CD14-positive monocyte (primary cell): ENCODE data around the gene PCDHGB6. TPM values are rescaled to one million over a fixed set of nuclear protein-coding genes. Genes with fewer than 3 reads are reported as not detected.

ENCODE experiments used
- DNase-seq, 3 donors: peaks; one replicate each; pipeline ENCODE4 v3.0.0-alpha.2; 2011 to 2022
- H2AFZ ChIP-seq: 2 replicates; pipeline ENCODE4 v1.6.0; 2012; ENCODE audit warnings: mild to moderate bottlenecking, low read depth, low read length, inconsistent platforms; ENCODE audit not compliant: insufficient read depth, poor library complexity, severe bottlenecking
- H3K27ac ChIP-seq, 2 donors: 1 replicate in 1 of 2; 2 replicates in 1 of 2; pipeline ENCODE4 v1.5.1; 2012 to 2013; ENCODE audit warnings: low read length in 2 of 2, control low read depth in 1 of 2, inconsistent platforms in 1 of 2, low read depth in 1 of 2, mild to moderate bottlenecking in 1 of 2
- H3K27me3 ChIP-seq, 2 donors: one replicate each; pipeline versions ENCODE4 v1.6.0 to v1.6.1; 2011 to 2013; ENCODE audit warnings: low read length in 2 of 2; ENCODE audit not compliant: control insufficient read depth in 2 of 2, insufficient read depth in 2 of 2
- H3K36me3 ChIP-seq, 2 donors: replicated peaks in 1 of 2; 1 replicate in 1 of 2; 2 replicates in 1 of 2; pipeline versions ENCODE4 v1.5.1 to v1.6.1; 2012 to 2013; ENCODE audit warnings: low read length in 2 of 2, control low read depth in 1 of 2, inconsistent platforms in 1 of 2, mild to moderate bottlenecking in 1 of 2; ENCODE audit not compliant: insufficient read depth in 2 of 2, control insufficient read depth in 1 of 2
- H3K4me1 ChIP-seq, 2 donors: 1 replicate in 1 of 2; 2 replicates in 1 of 2; pipeline versions ENCODE4 v1.5.1 to v1.6.1; 2012 to 2013; ENCODE audit warnings: low read length in 2 of 2, control low read depth in 1 of 2, inconsistent platforms in 1 of 2, mild to moderate bottlenecking in 1 of 2, moderate library complexity in 1 of 2; ENCODE audit not compliant: insufficient read depth in 2 of 2, control insufficient read depth in 1 of 2
- H3K4me2 ChIP-seq: replicated peaks from 2 replicates; pipeline ENCODE3; 2012; ENCODE audit warnings: low read length, moderate library complexity, mild to moderate bottlenecking; ENCODE audit not compliant: poor library complexity, severe bottlenecking; ENCODE audit errors: extremely low read depth
- H3K4me3 ChIP-seq, 3 experiments: fragments of 200-600 bp in 1 of 3; sonication (generic) in 1 of 3; replicated peaks in 1 of 3; 1 replicate in 2 of 3; 2 replicates in 1 of 3; pipeline ENCODE4 v1.5.1; 2011 to 2013; ENCODE audit warnings: low read length in 3 of 3, mild to moderate bottlenecking in 3 of 3, control low read depth in 2 of 3, low read depth in 2 of 3, inconsistent platforms in 1 of 3, moderate library complexity in 1 of 3
- H3K79me2 ChIP-seq: 2 replicates; pipeline ENCODE4 v1.6.0; 2012; ENCODE audit warnings: mild to moderate bottlenecking, control low read depth, inconsistent platforms, low read length, moderate library complexity; ENCODE audit not compliant: insufficient read depth
- H3K9ac ChIP-seq: 2 replicates; pipeline ENCODE4 v1.6.0; 2017; ENCODE audit warnings: low read length, mild to moderate bottlenecking; ENCODE audit not compliant: insufficient read depth, poor library complexity, severe bottlenecking
- H3K9me3 ChIP-seq, 2 donors: replicated peaks in 1 of 2; 1 replicate in 1 of 2; 2 replicates in 1 of 2; pipeline versions ENCODE4 v1.5.1 to v1.6.1; 2012 to 2013; ENCODE audit warnings: low read length in 2 of 2, control low read depth in 1 of 2; ENCODE audit not compliant: control insufficient read depth in 1 of 2, insufficient read depth in 1 of 2
- H4K20me1 ChIP-seq: 2 replicates; pipeline ENCODE4 v1.6.0; 2012; ENCODE audit warnings: mild to moderate bottlenecking, low read length, control low read depth, moderate library complexity; ENCODE audit not compliant: insufficient read depth
- H3K27ac Mint-ChIP-seq, 7 donors: one replicate each; pipeline ENCODE4 v1.8.0; 2020; ENCODE audit warnings: mild to moderate bottlenecking in 7 of 7, mixed read lengths in 7 of 7, moderate library complexity in 6 of 7, inconsistent platforms in 2 of 7
- H3K27me3 Mint-ChIP-seq, 3 donors: one replicate each; pipeline ENCODE4 v1.8.0; 2021 to 2022; ENCODE audit warnings: low read depth in 3 of 3, mild to moderate bottlenecking in 3 of 3, mixed read lengths in 3 of 3, moderate library complexity in 3 of 3, inconsistent platforms in 1 of 3
- H3K36me3 Mint-ChIP-seq, 2 donors: one replicate each; pipeline ENCODE4 v1.8.0; 2020; ENCODE audit warnings: mixed read lengths in 2 of 2, inconsistent platforms in 1 of 2, mild to moderate bottlenecking in 1 of 2
- H3K4me1 Mint-ChIP-seq: one replicate; pipeline ENCODE4 v1.8.0; 2020; ENCODE audit warnings: mild to moderate bottlenecking, mixed read lengths
- H3K4me3 Mint-ChIP-seq, 2 donors: one replicate each; pipeline ENCODE4 v1.8.0; 2020; ENCODE audit warnings: mild to moderate bottlenecking in 2 of 2, mixed read lengths in 2 of 2, moderate library complexity in 1 of 2
- H3K9me3 Mint-ChIP-seq, 7 donors: one replicate each; pipeline ENCODE4 v1.8.0; 2020 to 2022; ENCODE audit warnings: mixed read lengths in 7 of 7, mild to moderate bottlenecking in 6 of 7, moderate library complexity in 6 of 7, inconsistent platforms in 2 of 7
- CTCF ChIP-seq: fragments of 200-600 bp; IDR thresholded peaks from one replicate; pipeline ENCODE4 v1.8.0; 2022; ENCODE audit warnings: antibody characterized with exemption, mild to moderate bottlenecking
- WGBS: methylation state at CpG from one replicate; pipeline ENCODE4 v1.1.5; 2013; ENCODE audit warnings: missing lambda C conversion rate; ENCODE audit not compliant: insufficient coverage; 5-methylcytosine and 5-hydroxymethylcytosine counted together
- intact Hi-C, 2 donors: fragments of 100-400 bp; cut with micrococcal nuclease; formaldehyde crosslinking; loops; one replicate each; pipeline versions ENCODE4 v1.15.0 to v1.15.1; 2023
- polyA plus RNA-seq, 3 donors: library from polyadenylated mRNA; depleted of rRNA in 1 of 3; unstranded in 2 of 3; stranded (reverse) in 1 of 3; fragments of 300-500 nt in 2 of 3; fragments of >200 nt in 1 of 3; fragmentation: Illumina TruSeq in 2 of 3; gene quantifications; 1 replicate in 2 of 3; 2 replicates in 1 of 3; pipeline ENCODE4 v1.2.3, GENCODE V29; 2012 to 2021

The PCDHGB6 gene
- polyA plus RNA-seq, 3 donors = 0.01 to 0.06 TPM; not detected in 1

GRCh38 chr5:141399555-141400258 lies 8.1 kb upstream of the PCDHGB6 start:
- H3K4me2 ChIP-seq = no peak overlapping the region
- DNase-seq = no peak
- no peak overlapping the region for H3K4me3 ChIP-seq
- peaks cover 28 to 76% (median 62%) of the 10 kb centered on the region in 7 donors for H3K9me3 Mint-ChIP-seq
- no peak overlapping the region for H2AFZ ChIP-seq
- H3K79me2 ChIP-seq = no peaks in the 10 kb centered on the region
- H3K4me1 ChIP-seq = peaks cover 0 to 3% of the 10 kb centered on the region in 2 donors
- no peak overlapping the region for H3K27ac ChIP-seq
- intact Hi-C loops = no loop called here
- peaks cover 70 to 85% (median 83%) of the 10 kb centered on the region in 3 donors for H3K27me3 Mint-ChIP-seq
- H4K20me1 ChIP-seq = no peaks in the 10 kb centered on the region
- peaks cover 9% of the 10 kb centered on the region for H3K4me1 Mint-ChIP-seq
- H3K4me3 Mint-ChIP-seq = peak overlapping the region in 1 of 2 donors; percentile 73
- H3K9ac ChIP-seq = no peak overlapping the region
- H3K36me3 ChIP-seq = no peaks in the 10 kb centered on the region
- peaks cover 61 to 97% of the 10 kb centered on the region in 2 donors for H3K27me3 ChIP-seq
- 31% methylated on average over 59 of the region's 61 CpGs for WGBS
- H3K9me3 ChIP-seq = peaks cover 41 to 83% of the 10 kb centered on the region in 2 donors
- no peak overlapping the region for H3K27ac Mint-ChIP-seq
- TF ChIP-seq CTCF = no peak
- H3K36me3 Mint-ChIP-seq = peaks cover 9% of the 10 kb centered on the region in 2 donors

GRCh38 chr5:141402553-141403243 lies 5.1 kb upstream of the PCDHGB6 start, which contains the start of gene PCDHGA9:
Gene PCDHGA9, plus strand, starts transcription at chr5:141402778. Its CDS starts 175 bp downstream, at chr5:141402953.
- no peak within 1 kb of the TSS for H3K4me3 ChIP-seq
- peak in 1 of 3 donors; percentile 8 for DNase-seq
- peak; percentile 70 for TF ChIP-seq CTCF
- no peak within 1 kb of the TSS for H3K9ac ChIP-seq
- Mint-ChIP-seq H3K4me3 (peak within 1 kb of the TSS; percentile 61 to 82), H3K27me3 (peaks cover 66 to 85% (median 83%) of the 10 kb centered on the region in 3 donors), H3K27ac (peak within 1 kb of the TSS in 1 of 7 donors; percentile 24), H3K36me3 (peaks cover 10 to 11% of the 10 kb centered on the region in 2 donors), H3K4me1 (peaks cover 9% of the 10 kb centered on the region), H3K9me3 (peaks cover 26 to 70% (median 55%) of the 10 kb centered on the region in 7 donors)
- WGBS = 17% methylated on average over 25 of the region's 27 CpGs
- H4K20me1 ChIP-seq = no peaks in the 10 kb centered on the region
- intact Hi-C loops = no loop called here
- peaks cover 0 to 3% of the 10 kb centered on the region in 2 donors for H3K4me1 ChIP-seq
- H3K9me3 ChIP-seq = peaks cover 35 to 67% of the 10 kb centered on the region in 2 donors
- peak within 1 kb of the TSS; percentile 4 for H3K4me2 ChIP-seq
- peaks cover 67 to 95% of the 10 kb centered on the region in 2 donors for H3K27me3 ChIP-seq
- H3K79me2 ChIP-seq = no peaks in the 10 kb centered on the region
- peak within 1 kb of the TSS; percentile 17 for H2AFZ ChIP-seq
- no peaks in the 10 kb centered on the region for H3K36me3 ChIP-seq
- no peak within 1 kb of the TSS for H3K27ac ChIP-seq
